ENCODE data around the gene SYP.
"Not testable (repeated sequence)": the region's sequence is repeated elsewhere in the genome, so short reads cannot be mapped to it uniquely, and the experiment has no call there.

Gene SYP

DNA sequence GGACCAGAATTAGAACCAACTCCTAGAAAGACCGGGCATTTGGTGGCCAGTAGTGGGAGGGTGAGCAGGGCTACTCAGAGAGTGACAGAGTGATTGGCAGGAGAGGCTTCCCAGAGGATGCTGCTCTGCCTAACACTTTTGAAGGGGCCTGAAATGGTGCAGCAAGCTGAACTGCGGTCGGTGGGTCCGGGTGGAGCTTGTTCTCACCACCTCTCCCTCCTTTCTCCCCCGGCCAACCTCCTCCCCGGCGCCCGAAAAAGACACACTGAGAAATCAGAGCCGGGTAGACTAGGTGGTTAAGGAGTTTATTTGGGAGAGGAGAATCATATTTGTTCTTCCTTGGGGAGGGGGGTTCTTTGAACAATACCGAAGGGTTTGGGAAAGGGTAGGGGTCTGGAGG, 12.5 kb downstream of the SYP start:
- DNase-seq, result no peak

- DNase-seq, result no peak
Observed at GRCh38 chrX:49187028-49187394, 13.0 kb downstream of the SYP start.

DNA sequence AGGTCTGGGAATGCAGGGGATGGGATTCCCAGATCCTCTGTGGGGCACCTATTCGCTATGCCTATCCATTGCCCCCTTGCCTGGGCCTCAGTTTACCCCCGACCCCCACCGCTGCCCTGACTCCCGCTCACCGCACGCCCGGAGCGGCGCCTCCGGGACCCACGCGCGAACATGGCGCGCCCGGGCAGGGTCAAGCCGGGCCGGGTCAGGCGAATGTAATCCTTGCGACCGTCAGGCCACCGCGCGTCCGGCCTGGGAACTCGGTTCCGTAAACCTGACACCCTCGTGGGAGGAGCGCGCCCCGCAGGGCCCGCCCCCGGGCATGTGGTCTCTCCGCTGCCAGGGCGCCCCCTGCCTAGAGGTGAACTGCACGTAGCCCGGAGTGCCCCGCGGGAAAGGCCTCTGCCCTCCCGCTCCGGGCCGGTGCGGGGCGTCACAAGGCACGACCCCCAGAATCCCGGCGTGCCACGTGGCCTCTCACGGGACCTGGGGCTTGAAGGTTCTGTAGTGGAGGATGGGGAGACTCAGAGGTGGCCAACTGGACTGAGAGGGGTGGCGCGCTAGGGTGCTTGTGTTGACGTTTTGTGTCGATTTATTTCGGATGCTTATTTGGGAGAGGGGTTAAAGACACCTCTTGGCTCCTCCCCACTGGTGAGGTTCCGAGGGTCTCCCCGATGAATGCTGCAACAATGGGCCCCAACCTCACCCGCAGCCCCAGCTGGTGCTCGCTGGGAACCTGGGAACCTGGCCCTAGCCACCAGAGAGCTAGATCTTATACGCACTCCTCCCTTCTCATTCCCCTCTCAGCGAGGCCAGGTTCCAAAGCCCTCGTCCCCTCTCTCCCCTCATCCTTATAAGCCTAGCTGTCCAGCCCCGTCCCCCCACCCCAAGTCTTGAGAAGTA, 13.6 kb downstream of the SYP start, which contains the start of gene PRICKLE3:
TSS of gene PRICKLE3 (minus strand) at position 249 of the 903 bp plus-strand sequence. CDS start at position 173, 76 bp downstream.
- peak; percentile 73 to 80 for DNase-seq

DNA sequence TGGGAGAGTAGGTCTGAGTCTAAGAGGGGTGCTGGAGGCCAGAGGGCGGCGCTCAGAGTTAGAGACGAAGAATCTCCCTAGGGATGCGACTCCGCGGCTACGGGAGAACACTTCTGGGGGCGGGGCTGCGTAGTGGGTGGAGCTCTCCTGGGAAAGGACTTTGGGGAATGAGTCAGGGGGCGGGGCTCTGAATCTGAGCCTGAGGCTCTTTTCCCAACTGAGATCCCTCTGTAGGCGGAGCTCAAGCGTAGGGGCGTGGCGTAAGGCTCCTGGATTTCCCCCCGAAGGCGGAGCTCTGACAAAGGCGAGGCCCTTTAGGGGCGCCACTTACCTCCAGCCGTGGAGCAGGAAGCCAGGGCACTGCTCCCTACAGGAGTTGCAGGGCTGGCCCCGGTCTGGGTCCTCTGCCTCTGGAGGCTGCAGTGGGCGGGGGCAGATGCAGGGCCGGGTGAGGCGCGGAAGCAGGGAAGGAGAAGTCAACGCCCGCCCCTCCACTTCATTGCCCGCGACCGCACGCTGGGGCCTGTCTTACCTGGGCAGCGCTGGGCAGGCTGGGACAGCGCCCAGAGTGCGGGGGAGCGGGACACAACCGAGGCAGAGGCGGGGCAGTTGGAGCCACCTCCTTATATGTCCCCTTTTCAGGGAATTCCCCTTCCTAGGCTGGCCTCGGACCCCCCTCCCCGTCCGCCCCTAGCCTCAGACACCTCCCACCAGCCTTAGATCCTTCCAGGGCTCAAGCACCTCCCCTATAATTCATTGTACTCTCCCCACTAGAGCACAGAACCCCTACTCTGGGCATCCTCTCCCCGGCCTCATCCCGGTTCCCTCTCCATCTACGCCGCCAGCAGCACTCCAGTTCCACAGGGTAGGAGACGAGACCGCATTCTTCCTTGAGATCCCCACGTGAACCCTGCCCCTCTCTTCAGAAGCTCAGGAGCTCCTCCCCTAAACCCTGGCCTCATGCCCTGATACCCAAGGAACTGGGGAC, 15.4 kb downstream of the SYP start:
- DNase-seq, result peak; percentile 22 to 62

DNA sequence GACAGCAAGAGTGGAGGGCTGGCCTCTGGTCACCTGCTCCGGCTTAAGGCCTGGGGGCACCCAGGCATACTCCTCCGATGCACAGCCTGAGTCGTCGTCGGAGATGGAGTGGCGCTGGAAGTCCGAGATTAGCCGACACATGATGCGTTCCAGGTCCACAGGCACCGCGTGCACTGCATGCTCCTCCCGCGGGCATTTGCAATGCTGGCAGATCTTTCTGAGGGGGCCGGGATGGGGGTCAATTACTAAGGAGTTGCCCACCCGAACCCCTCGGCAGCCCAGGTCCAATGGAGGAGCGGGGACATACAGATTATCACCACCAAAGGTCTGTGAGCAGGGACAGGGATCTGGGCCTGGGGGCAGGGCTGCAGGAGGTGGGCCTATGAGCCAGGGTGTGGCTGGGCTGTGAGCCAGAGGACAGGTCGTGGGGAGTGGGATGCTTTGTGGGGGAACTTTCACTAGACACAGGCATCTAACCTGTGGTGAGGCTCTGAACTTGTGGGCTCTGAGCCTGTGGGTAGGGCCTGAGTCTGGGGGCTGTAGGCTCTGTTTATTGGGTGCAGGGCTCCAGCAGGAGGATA, 16.2 kb downstream of the SYP start:
- DNase-seq, result no peak

DNA sequence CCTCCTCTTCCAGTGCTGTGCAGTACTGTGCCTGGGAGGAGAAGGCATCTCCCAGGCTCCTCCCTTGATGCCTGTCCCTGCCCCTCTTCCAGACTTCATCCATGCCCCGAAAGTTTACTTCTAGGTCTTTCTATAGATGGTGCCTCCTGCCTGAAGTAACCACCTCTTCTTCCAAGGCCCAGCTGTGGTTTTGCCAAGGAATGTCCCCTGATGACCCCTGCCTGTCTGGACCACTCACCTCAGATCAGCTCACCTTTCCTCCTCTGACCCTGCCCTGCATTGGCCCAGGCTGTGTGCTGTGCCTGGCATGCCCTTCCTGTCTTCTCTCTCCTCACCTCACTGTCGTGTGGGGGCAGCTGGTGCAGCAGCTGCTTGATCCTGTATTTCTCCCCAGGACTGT, 20.6 kb downstream of the SYP start:
- no peak for DNase-seq

DNA sequence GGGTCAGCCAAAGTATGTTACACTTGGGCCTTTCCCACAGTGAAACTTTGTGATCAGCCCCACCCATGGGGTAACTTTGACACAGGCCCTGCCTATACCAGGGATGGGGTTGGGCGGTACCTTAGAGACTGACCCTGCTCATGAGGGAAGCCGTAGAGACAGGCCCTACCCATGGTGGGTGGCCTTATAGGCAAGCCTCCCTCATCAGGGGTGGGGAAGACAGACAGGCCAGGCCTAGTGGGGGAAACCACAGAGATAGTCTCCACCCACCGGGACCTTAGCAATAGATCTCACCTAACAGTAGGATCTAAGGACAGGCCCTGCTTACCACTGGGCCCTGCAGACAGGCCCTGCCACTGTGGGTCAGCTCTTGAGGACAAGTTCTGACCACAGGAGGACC, 21.5 kb downstream of the SYP start:
- DNase-seq, result no peak

- no peak for DNase-seq
Observed at GRCh38 chrX:49177873-49178480, 22.0 kb downstream of the SYP start.

- no peak for DNase-seq
Observed at GRCh38 chrX:49177338-49177833, 22.6 kb downstream of the SYP start.

- DNase-seq, result no peak
Observed at GRCh38 chrX:49176421-49177326, 23.3 kb downstream of the SYP start.

GRCh38 chrX:49175435-49176274, 24.3 kb downstream of the SYP start:
- DNase-seq, result no peak

DNA sequence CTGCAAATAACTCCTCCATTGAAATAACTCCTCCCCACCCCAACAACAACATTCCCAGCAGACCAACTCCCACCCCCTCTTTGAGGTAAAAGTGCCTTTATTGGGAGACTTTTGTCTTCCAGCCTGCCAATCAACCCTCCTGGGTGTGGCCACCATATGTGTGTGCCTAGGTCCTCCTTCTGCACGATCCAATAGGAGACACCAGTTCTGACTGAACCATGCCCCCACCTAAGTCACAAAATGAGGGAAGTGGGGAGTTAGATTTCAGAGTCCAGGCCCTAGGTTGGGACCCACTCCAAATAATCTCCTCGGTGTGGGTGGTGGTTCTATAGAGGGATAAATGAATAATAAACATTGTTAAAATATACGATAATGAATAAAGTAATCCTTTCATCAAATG, 25.3 kb downstream of the SYP start:
- DNase-seq, result no peak

DNA sequence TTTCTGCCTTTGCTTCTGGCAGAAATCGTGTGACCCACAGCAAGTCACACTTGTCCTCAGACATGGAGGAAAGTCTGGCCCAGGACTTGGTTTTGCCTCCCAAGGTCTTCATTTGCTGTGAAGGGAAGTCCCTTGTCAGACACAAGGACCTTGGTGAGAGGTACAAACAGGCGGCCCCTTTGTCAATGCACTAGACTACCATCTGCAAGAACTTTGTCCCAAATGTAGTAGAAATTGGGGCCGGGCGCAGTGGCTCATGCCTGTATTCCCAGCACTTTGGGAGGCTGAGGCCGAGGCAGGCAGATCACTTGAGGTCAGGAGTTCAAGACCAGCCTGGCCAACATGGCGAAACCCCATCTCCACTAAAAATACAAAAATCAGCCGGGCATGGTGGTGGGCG, 26.4 kb downstream of the SYP start:
- DNase-seq, result not testable (repeated sequence)

- peak; percentile 74 to 78 for DNase-seq
Observed at GRCh38 chrX:49172280-49172780, 27.7 kb downstream of the SYP start.

DNA sequence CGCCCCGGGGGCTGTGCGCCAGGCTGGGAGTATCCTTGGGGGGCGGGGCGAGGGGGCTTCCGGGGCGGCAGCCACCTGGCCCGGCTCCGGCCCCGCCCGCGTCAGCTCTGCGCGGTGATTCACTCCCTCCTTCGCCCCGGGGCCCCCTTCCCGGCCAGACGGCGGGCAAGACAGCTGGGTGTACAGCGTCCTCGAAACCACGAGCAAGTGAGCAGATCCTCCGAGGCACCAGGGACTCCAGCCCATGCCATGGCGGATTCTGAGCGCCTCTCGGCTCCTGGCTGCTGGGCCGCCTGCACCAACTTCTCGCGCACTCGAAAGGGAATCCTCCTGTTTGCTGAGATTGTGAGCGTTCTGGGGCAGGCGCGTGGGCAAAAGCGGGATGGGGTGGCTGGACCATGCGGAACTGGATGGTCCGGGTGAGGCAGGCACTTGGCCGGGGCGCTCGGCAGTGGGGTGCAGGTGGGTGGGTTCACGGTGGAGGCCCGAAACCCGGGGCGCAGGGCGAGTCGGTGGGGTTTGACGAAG, 28.2 kb downstream of the SYP start, which contains the start of gene PLP2:
TSS of gene PLP2 (plus strand) at position 147 of the 528 bp plus-strand sequence. CDS start at position 250, 103 bp downstream.
- DNase-seq, result peak; percentile 74 to 80

GRCh38 chrX:49167740-49168108, 32.3 kb downstream of the SYP start:
- no peak for DNase-seq

GRCh38 chrX:49166914-49167739, 32.9 kb downstream of the SYP start:
- DNase-seq, result peak; percentile 60 to 71

Measured in stimulated activated CD4-positive, alpha-beta T cell treated with anti-CD3 and anti-CD28 coated beads, Interleukin-2, amount 100 ng/mL, for 24 hours (primary cell).